K562 (cell line): Measurements from ENCODE around the gene XIRP1. TPM values are rescaled to one million over a fixed set of nuclear protein-coding genes. Genes with fewer than 3 reads are reported as not detected.

Source experiments
- BCL6 ChIP-seq: fragments of 250-450 bp; sonication (Bioruptor Pico); IDR thresholded peaks from 2 replicates; pipeline ENCODE4 v1.4.0; 2020
- CTCFL ChIP-seq: IDR thresholded peaks from 2 replicates; pipeline ENCODE4 v1.6.1; 2011; ENCODE audit warnings: borderline replicate concordance, low read depth, mild to moderate bottlenecking, moderate library complexity, low read length; ENCODE audit not compliant: insufficient read depth, poor library complexity, severe bottlenecking
- E2F4 ChIP-seq: sonication (generic); formaldehyde crosslinking; IDR thresholded peaks from 2 replicates; pipeline ENCODE4 v1.8.0; 2022; ENCODE audit warnings: mild to moderate bottlenecking, low read depth, missing genetic modification reagents
- ILK ChIP-seq: fragments of 450-650 bp; IDR thresholded peaks from 2 replicates; pipeline ENCODE4 v1.6.1; 2016; ENCODE audit warnings: missing genetic modification characterization, low read depth, mild to moderate bottlenecking, missing compliant biosample characterization, moderate library complexity, borderline replicate concordance
- MCM7 ChIP-seq, 2 experiments: fragments of 450-650 bp; IDR thresholded peaks; 2 replicates each; pipeline ENCODE4 v1.6.1; 2016 to 2018
- NFYB ChIP-seq: IDR thresholded peaks from 2 replicates; pipeline ENCODE4 v1.6.1; 2011; ENCODE audit warnings: mild to moderate bottlenecking, moderate library complexity; ENCODE audit not compliant: insufficient read length; ENCODE audit errors: extremely low read depth
- NR0B1 ChIP-seq: fragments of 450-650 bp; IDR thresholded peaks from one replicate; pipeline ENCODE4 v1.6.1; 2018; ENCODE audit warnings: mild to moderate bottlenecking, moderate library complexity; ENCODE audit not compliant: partially characterized antibody
- NR2C2 ChIP-seq, 2 experiments: fragments of 200-800 bp in 1 of 2; sonication (Bioruptor generic) in 1 of 2; sonication (generic) in 1 of 2; formaldehyde crosslinking in 1 of 2; IDR thresholded peaks; 2 replicates each; pipeline versions ENCODE4 v1.6.1 to v1.8.0; 2016 to 2022; ENCODE audit warnings: mild to moderate bottlenecking in 1 of 2, missing compliant biosample characterization in 1 of 2, missing genetic modification characterization in 1 of 2, missing genetic modification reagents in 1 of 2
- POLR2H ChIP-seq: IDR thresholded peaks from 2 replicates; pipeline ENCODE4 v1.6.1; 2016; ENCODE audit warnings: missing genetic modification characterization, low read depth, mild to moderate bottlenecking, control low read depth, missing compliant biosample characterization, moderate library complexity
- ZKSCAN3 ChIP-seq: fragments of 250-450 bp; sonication (Bioruptor Pico); IDR thresholded peaks from 2 replicates; pipeline ENCODE4 v1.4.0; 2020
- ZNF143 ChIP-seq: sonication (generic); formaldehyde crosslinking; IDR thresholded peaks from 2 replicates; pipeline ENCODE4 v1.9.0; 2022; ENCODE audit warnings: mild to moderate bottlenecking, missing genetic modification reagents
- ZNF224 ChIP-seq: sonication (generic); formaldehyde crosslinking; IDR thresholded peaks from 2 replicates; pipeline ENCODE4 v1.8.0; 2022; ENCODE audit warnings: mild to moderate bottlenecking, missing genetic modification reagents
- ZNF282 ChIP-seq: sonication (generic); formaldehyde crosslinking; IDR thresholded peaks from 2 replicates; pipeline ENCODE4 v1.8.1; 2023; ENCODE audit warnings: missing genetic modification reagents
- ZNF449 ChIP-seq: fragments of 250-450 bp; sonication (Bioruptor Pico); IDR thresholded peaks from 2 replicates; pipeline ENCODE4 v1.8.0; 2022; ENCODE audit warnings: moderate library complexity, mild to moderate bottlenecking, inconsistent platforms
- ZNF589 ChIP-seq: fragments of 200-800 bp; sonication (Bioruptor generic); IDR thresholded peaks from 2 replicates; pipeline ENCODE4 v1.6.1; 2016; ENCODE audit warnings: low read depth, missing genetic modification characterization, missing compliant biosample characterization
- polyA plus RNA-seq, 8 experiments: library from polyadenylated mRNA; depleted of rRNA in 4 of 8; stranded (reverse) in 5 of 8; unstranded in 3 of 8; fragments of >200 nt; fragmentation: Nextera tagmentation in 2 of 8; fragmentation: Illumina TruSeq in 1 of 8; extraction: Ambion mirVana in 2 of 8; extraction: Trizol in 1 of 8; gene quantifications; 2 replicates each; pipeline versions ENCODE4 v1.2.1 to v1.2.3, GENCODE V29; 2011 to 2014; ENCODE audit warnings: inconsistent platforms in 1 of 8, missing spikeins in 1 of 8
- total RNA-seq, 7 experiments: library from RNA; depleted of rRNA in 6 of 7; stranded (reverse); fragments of >200 nt in 6 of 7; fragmentation: Illumina TruSeq in 2 of 7; extraction: Trizol in 2 of 7; gene quantifications; 2 replicates each; pipeline versions ENCODE4 v1.2.1 to v1.2.3, GENCODE V29; 2011 to 2021; ENCODE audit warnings: low replicate concordance in 1 of 7
- TF ChIP-seq, protein P1 (sequence below): sonication (generic); formaldehyde crosslinking; IDR thresholded peaks from 2 replicates; pipeline ENCODE4 v1.8.1; 2023; ENCODE audit warnings: mild to moderate bottlenecking, missing genetic modification reagents
- TF ChIP-seq, protein P2 (sequence below): sonication (generic); formaldehyde crosslinking; IDR thresholded peaks from 2 replicates; pipeline ENCODE4 v1.8.0; 2022; ENCODE audit warnings: mild to moderate bottlenecking, missing genetic modification reagents, borderline replicate concordance

XIRP1 gene
- total and polyA plus RNA-seq, 9 of the 15 experiments (the other 6 are each of a cell fraction or from before 2014, with no cell fraction given), result 0.03 to 0.27 (median 0.08) TPM; not detected in 3

DNA sequence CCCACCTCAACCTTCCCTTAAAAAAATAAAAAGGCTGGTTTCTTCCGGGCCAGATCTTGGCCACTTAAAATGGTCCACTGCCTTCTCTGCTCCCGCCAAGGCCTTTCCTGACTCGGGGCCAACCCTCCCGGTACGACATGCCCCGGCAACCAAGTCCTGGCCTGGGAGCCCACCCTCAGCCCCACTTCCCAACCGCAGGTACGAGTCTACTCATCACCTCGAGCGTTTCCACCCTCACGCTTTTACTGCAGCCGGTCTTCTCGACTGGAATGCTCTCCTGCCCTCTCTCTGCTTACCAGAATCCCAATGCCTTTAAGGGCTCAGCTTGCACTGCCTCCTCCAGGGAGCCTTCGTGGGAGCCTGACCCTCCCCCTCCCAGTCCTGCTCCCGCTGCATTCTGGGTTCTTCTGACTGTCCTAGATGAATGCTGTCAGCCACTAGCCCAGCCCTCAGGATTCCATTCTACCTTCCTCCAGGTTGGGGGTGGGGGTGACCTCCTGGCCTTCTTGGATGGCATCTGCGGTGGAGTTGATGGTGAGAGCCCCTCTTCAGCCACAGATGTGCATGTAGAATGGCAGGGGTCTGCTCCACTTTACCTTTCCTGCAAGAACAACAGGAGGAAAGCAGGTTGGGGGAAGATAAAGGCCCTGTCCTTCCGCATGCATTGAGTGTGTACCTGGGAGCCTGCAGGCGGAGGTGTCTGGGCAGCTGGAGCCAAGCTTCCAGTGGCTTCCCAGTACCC is 37.9 kb downstream of the XIRP1 start (continued):
- no peak for TF ChIP-seq NR2C2 (CRISPR knock-in tag; IDR thresholded peaks at IDR 0.05)
- no peak for TF ChIP-seq NR2C2 (tag; IDR thresholded peaks at IDR 0.05)
- no peak for TF ChIP-seq ZKSCAN3 (CRISPR knock-in tag)
- TF ChIP-seq, protein P1, sequence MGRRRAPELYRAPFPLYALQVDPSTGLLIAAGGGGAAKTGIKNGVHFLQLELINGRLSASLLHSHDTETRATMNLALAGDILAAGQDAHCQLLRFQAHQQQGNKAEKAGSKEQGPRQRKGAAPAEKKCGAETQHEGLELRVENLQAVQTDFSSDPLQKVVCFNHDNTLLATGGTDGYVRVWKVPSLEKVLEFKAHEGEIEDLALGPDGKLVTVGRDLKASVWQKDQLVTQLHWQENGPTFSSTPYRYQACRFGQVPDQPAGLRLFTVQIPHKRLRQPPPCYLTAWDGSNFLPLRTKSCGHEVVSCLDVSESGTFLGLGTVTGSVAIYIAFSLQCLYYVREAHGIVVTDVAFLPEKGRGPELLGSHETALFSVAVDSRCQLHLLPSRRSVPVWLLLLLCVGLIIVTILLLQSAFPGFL (CRISPR knock-in tag), result peak; percentile 60; the same call in 1 of the 2 replicates
- no peak for TF ChIP-seq ZNF282 (CRISPR knock-in tag)
- TF ChIP-seq ILK, result no peak
- TF ChIP-seq ZNF589, result no peak
- no peak for TF ChIP-seq ZNF224 (CRISPR knock-in tag)
- TF ChIP-seq E2F4 (CRISPR knock-in tag), result no peak
- TF ChIP-seq NFYB, result no peak
- TF ChIP-seq ZNF449 (CRISPR knock-in tag), result no peak
- TF ChIP-seq POLR2H (tag), result no peak
- TF ChIP-seq NR0B1, result no peak
- TF ChIP-seq BCL6, result no peak
- TF ChIP-seq MCM7 (IDR thresholded peaks at IDR 0.05), result no peak
- TF ChIP-seq ZNF143 (CRISPR knock-in tag), result peak; percentile 71; the same call in 1 of the 2 replicates
- TF ChIP-seq, protein P2, sequence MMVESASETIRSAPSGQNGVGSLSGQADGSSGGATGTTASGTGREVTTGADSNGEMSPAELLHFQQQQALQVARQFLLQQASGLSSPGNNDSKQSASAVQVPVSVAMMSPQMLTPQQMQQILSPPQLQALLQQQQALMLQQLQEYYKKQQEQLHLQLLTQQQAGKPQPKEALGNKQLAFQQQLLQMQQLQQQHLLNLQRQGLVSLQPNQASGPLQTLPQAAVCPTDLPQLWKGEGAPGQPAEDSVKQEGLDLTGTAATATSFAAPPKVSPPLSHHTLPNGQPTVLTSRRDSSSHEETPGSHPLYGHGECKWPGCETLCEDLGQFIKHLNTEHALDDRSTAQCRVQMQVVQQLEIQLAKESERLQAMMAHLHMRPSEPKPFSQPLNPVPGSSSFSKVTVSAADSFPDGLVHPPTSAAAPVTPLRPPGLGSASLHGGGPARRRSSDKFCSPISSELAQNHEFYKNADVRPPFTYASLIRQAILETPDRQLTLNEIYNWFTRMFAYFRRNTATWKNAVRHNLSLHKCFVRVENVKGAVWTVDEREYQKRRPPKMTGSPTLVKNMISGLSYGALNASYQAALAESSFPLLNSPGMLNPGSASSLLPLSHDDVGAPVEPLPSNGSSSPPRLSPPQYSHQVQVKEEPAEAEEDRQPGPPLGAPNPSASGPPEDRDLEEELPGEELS (CRISPR knock-in tag), result no peak
- TF ChIP-seq CTCFL, result no peak
